ENCODE measurements around the gene PLCB1.
"Not testable (repeated sequence)": the region's sequence is repeated elsewhere in the genome, so short reads cannot be mapped to it uniquely, and the experiment has no call there.

Gene PLCB1

DNA sequence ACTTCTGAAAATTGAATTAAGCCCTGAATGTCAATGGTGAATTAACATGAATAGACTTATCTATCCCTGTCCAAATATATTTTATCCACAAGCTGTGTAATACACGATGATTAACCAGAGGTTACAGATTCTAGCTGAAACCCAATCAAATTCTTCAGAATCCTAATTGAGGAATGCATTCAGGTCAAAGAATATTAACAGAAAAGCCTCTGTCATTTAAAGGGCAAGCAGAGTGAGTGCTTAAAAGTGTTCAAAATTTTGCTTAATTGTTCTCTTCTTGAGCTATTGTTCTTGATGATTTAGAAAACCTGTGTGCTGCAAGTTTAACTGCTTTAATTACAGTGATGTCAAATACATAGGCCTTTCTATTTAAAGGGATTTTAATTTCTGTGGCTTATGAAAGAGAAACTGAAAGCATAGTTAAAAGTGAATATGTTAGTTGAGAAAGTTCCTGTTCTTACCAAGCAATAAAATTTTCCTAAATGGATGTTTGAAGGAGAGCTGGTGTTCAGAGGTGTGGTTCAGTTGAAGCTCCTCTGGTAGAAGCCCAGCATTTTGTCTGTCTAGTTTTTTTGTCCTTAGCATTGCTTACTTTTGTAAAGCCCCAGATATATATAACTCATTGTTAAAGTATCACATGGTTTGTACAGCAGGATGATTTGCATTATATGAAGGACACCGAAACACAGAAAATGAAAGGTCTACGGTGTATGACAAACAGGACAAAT is 470.5 kb downstream of the PLCB1 start:
- no peak for DNase-seq (ENCODE audit: low read depth, low spot score)

DNA sequence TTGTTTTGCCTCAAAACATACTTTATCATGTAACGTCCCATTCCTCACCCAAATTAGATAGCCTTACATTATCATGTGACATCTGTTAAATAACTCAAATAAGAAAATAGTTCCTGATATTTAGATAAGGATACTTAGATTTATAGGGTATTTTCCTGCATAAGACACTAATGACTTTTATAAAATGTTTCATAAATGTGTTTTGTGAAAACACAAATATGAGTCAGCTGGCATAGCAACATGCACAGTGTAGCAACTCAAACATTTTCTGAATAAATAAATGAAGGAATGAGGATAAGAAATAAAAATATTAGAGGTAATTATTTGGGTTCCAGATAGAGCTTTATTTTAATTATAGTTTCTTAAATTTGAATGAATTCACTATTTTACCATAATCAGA is 476.4 kb downstream of the PLCB1 start:
- DNase-seq (ENCODE audit: low read depth, low spot score), result no peak

DNA sequence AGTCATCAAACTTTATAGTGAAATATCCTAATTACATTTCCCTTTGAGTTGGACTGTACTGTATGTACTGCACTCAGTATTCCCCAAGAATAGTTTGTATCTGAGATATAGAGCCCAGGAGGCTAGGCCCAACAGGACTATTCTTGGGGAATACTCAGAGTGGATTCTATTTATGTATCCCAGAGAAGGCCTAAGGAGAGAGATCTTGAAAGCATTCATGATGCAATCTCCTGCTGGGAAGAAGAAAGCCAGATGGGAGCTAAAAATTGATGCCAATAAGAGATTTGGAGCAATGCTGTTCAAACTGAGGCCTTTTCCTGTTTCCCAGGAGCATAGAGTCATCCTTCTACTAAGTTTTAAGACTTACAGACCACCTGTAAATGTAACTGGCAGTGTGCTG is 484.7 kb downstream of the PLCB1 start:
- DNase-seq (ENCODE audit: low read depth, low spot score), result no peak

DNA sequence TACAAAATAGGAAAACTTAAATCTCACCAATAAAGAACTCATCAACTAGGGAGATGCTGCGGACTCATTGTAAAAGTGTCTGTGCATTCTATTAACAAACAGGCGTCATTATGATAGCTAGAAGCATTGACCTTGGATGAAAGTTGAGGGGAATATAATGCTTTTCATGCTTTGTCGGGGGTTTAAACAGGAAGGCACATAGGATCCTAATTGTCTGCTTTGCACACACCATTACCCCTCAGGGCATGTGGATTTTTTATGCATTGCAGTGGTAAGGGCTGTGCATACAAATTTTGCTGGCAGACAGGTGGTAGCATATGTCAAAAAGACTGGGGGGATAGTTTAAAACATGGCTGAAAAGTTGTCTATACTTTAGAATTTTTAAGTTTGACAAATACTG is 488.9 kb downstream of the PLCB1 start:
- no peak for DNase-seq (ENCODE audit: low read depth, low spot score)

DNA sequence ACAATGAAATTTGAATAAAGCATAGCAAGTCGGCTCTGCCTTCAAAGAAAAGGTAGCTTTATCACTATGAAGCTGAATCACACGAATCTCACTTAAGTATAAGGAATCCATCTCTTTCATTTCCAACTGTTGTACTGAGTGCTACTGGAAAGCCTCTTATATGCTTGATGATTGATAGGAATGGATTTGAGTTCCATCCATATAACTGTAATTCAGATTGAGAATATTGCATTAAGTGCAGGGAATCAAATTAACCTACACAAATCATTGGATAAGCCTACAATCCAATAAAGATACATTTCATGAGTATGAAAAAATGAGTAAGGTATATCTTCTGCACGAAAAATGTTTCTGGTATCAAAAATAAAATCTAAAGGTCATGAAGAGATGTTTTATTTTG is 492.0 kb downstream of the PLCB1 start:
- no peak for DNase-seq (ENCODE audit: low read depth, low spot score)

DNA sequence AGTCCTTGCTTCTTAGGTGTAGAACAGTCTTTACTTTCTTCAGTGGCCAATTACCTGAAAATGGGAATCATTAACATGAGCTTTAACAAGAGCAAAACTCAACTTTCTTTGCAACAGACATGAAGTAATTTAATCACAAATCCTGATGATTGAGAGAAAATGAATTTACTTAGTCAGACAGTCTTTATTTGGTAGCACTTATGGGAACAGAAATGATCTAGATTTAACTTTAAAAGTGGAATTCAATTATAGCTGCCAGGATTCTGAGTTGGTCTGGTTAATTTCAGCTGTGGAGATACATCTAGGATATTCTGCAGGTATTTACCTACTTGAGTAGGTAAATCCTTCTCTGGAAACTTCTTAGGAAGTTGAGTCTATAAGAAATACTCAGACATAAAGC is 492.6 kb downstream of the PLCB1 start:
- DNase-seq (ENCODE audit: low read depth, low spot score), result no peak

DNA sequence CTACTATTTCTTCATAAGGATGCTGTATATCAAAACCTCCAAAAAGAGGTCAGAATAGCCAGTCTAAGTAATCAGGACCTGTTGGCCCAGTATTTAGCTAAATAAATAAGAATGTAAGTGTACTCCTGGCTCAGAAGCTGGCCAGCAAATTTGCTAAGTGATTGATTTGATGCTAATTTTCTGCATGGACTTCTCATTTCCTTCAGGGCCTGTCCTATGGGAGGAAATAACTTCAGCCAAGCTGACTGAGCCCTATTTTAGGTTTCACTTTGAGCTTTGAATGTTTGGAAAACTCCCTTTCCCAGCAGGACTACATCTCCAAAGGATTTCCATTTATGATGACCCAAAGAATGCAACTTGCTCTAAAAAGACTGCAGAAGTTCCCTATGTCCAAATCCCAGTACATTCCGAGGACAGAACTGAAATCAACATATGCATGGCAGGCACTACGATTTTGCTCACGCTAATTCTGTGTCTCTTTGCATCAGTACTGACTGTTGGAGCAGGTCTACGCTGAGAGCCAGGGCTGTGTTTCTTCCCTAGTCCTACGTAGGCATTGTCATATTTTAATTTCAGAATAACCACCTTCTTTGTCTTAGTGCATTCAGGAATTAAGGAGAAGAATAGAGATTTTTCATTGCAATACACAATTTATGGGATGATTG is 495.4 kb downstream of the PLCB1 start:
- DNase-seq (ENCODE audit: low read depth, low spot score), result no peak

DNA sequence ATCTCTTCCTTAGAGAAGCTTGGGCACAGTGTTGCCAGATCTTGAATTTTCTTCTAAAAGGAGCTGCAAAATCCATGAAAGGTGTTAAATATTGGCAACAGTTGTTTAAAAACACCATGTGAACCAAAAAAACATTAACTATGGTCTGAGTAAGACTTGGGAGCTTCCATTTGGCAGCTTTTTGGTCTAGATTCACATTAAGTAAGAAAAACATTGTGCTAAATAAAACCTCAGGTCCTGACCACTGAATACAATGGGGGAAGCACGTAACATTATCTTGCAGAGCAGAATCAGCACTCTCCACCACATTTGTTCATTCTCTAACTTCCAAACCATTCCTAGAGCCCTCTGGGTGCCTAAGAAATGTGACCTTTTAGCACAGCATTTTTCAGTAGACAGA is 499.2 kb downstream of the PLCB1 start:
- no peak for DNase-seq (ENCODE audit: low read depth, low spot score)

DNA sequence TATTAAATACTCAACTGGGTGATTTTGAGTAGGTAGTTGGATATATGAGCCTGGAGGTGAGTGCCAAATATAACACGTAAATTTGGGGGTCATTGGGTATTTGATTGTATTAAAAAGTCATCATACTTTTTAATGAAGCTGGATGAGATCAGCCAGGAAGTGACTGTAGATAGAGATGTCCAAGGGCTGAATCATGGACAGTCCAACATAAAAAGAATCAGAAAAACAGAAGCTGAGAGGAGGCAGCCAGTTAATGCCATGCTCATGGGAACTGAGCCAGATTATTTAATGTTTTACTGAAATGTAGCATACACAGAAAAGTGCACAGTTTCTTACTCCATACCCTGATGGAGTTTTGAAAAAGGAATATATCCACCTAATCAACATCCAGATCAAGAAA is 501.3 kb downstream of the PLCB1 start:
- DNase-seq (ENCODE audit: low read depth, low spot score), result no peak

DNA sequence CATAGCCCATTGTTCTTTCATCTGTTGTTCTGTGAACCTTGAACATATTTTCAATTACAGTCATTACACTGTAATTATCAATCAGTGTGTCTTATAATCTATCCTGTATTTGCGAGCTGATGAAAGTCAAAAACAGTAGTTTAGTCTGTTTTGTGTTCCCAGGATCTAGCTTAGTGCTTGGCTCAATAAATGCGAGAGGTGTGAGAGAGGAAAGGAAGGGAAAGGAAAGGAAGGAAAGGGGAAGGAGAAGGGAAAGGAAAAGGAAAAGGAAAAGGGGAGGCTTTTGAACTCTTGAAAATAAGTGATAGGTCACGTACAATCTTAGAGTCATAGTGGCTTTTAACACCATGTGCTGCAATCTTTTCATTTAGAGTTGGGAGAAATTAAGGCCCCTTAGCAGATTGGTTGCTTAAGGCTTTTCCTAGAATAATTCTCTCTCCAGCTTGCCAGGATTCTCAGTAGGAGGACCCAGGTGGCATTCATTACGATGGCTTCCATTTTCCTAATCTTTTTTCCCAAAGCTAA is 503.0 kb downstream of the PLCB1 start:
- DNase-seq (ENCODE audit: low read depth, low spot score), result no peak

DNA sequence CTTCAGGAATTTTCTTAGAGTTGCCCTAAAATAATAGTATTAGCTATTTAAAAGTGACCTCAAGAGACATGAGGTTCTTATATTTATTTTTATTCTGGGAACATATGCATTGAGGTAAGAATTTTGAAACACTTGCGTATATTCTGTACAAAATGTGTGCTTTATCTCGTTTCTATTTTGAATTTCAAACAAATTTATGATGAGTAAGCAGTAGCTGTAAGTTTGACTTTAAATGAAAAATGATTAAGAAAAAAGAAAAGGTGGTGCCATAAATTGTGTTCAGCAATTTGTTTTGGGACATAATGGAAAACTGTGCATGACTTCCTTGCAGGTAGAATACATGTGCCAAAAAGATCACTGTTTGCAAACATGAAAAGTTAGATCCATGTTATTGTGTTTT is 503.8 kb downstream of the PLCB1 start:
- no peak for DNase-seq (ENCODE audit: low read depth, low spot score)

DNA sequence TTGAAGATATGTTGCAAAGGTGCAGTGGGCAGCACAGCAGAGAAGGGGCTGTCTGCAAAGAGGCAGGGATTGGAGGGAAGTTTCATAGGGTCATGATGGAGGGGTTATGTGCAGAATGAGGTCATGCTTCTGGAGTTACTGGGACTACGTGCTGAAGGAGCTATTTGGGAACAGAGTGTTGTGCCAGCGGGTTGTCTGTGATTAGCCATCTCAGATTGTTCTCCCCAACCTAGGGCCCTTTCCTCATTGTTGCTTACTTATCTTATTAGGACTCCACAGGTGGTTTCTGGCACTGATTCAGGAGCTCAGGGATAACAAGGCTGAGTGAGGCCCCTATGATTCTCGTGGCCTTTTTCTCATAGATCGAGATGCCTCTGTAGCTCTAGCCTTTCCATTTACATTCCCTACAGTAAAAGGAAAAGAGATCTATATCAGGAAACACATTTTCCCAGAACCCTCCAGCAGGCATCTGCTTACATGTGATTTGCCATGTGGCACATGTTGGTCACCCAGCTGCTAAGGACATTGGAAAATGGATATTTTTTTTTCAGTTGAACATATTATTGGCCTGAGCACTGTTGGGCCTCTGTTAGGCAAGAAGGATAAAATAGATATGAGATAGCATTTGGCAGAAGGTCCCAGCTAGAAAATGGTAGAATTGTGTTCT is 507.2 kb downstream of the PLCB1 start:
- no peak for DNase-seq (ENCODE audit: low read depth, low spot score)

DNA sequence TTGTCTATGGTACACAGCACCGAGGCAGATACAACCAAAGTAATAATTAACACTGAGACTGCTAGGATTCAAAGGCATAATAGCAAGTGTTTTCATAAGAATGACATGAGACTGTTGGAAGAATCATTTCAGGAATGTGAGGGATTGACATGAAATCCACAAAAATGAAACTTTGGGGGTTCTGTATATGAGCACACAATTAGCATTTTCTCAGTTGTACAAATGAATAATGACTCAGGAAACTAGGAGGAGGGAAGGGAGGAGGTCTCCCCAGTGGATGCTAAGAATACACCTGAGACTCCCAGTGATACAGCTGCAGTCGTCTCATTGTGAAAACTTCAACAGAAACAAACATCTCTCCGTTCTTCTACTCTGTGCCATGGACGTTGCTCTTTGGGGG is 508.4 kb downstream of the PLCB1 start:
- DNase-seq (ENCODE audit: low read depth, low spot score), result no peak

DNA sequence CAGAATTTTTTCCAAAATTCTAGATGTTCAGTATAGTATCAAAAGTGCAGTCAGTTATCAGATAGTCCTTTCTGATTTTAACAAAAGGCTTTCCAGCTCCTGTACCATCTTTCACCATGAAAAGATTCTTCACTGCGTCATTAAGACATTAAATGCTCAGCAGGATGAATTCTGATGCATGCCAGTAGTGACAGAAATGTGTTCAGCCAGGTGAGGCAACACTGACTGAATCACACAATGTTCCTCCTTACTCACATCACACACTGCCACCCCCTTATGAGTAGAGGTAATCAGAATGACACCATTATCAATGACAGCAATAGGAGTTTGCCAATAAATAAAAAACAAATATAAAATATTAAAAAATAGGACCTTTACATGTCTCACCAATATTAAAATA is 510.2 kb downstream of the PLCB1 start:
- no peak for DNase-seq (ENCODE audit: low read depth, low spot score)

DNA sequence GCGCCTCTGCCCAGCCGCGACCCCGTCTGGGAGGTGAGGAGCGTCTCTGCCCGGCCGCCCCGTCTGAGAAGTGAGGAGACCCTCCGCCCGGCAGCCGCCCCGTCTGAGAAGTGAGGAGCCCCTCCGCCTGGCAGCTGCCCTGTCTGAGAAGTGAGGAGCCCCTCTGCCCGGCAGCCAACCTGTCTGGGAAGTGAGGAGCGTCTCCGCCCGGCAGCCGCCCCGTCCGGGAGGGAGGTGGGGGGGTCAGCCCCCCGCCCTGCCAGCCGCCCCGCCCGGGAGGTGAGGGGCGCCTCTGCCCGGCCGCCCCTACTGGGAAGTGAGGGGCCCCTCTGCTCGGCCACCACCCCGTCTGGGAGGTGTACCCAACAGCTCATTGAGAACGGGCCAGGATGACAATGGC is 512.4 kb downstream of the PLCB1 start:
- DNase-seq (ENCODE audit: low read depth, low spot score), result not testable (repeated sequence)

DNA sequence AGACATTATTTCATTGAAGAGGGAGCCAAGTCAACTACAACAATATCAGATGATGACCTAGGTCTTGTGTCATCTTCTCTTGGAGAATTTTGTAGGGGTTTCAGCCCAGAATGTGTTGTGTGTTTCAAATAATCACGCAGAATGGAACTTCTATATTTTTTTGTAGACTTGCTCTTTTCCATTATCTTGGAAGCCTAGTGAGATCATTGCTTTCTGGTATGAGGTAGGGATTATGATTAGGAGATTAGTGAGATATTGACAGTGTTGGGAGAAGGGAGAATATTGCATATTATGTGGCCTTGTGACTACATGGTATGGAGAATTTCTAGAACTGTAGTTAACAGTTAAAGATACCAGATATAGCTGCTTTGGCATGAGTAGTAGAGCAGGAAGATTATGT is 513.3 kb downstream of the PLCB1 start:
- no peak for DNase-seq (ENCODE audit: low read depth, low spot score)

DNA sequence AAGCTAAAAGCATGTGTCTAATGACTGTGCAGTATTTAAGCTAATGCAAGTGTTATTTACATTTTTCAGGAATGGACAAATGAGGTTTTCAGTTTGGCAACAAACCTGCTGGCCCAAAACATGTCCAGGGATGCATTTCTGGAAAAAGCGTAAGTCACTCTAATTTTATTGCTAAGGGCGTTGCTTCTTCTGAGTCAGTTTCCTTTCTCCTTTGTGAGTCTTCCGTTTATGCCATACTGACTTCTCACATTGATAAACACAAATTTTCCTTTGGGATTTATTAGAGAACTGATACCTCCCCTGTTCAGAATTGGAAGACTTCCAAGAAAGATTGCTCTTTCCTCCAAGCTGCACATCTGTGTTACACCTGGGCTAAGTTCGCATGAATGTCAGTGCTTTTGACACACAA is 514.0 kb downstream of the PLCB1 start:
- DNase-seq (ENCODE audit: low read depth, low spot score), result no peak

DNA sequence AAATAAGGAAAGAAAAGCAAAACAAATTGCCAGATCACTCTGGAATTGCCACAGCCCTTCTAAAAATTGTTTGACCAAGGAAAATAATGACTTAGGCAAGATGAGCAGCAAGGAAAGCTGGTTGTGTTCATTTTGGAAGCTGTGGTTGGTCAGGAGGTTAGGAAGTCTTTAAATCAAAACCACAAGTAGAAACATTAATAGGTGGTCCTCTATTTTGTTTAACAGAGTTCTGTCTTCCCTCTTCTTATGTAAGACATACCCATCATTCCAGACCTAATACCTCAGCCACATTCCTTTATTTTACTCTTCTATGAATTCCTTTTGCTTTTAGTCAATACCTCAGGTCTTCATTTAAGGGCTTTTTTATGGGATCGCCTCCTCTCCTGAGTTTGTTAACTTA is 514.6 kb downstream of the PLCB1 start:
- DNase-seq (ENCODE audit: low read depth, low spot score), result no peak

DNA sequence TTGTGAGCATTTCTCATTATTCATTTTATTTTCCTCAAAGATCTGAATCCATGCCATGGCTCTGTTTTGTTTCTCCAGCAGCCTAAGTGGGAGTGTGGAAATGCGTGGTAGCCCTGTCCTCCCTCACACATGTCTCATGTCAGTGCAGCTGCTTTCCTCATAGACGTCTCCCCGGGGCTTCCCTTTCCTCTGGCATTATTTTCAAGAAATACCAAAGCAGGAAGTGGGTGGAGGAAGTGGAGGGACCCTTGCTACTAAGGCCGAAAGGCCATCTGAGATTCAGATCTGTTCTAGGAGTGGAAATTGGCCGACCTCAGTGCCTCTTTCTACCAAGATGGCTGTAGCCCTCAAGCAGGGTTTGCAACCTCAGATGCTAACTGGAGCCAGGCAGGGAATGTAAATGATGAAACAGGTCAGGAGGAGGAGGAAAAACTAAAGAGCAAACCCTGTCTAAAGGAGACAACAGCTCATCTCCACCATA is 515.9 kb downstream of the PLCB1 start:
- DNase-seq (ENCODE audit: low read depth, low spot score), result no peak

DNA sequence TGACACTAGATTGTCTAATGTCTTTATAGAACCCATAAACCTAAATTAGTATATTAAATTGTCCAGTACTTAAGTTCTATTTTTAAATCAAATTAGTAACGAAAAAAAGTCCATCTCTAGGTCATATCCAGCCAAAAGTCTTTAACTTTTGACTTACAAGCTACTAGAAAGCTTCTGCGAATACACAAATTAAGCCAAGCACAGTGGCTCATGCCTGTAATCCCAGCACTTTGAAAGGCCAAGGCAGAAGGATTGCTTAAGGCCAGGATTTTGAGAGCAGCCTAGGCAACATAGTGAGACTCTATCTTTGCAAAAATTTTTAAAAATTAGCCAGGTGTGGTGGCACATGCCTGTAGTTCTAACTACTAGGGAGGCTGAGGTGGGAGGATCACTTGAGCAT is 516.4 kb downstream of the PLCB1 start:
- no peak for DNase-seq (ENCODE audit: low read depth, low spot score)

DNA sequence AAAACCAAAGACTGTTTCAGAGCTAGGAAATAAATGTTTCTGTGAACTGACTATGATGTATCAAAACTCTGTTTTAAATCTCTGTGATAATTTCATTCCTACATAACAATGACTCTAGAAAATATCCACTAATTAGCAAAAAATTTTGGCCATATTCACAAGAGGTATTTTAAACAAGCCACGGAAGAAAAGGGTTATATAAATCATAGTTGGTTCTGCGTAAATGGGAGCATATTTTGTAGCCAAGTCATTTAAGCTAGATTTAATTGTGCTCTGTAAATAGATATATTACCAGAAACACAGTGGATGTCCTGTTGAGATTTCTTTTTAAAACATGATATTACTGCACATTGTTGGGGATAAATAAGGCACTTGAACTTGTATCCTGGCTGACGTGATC is 520.3 kb downstream of the PLCB1 start:
- DNase-seq (ENCODE audit: low read depth, low spot score), result no peak

DNA sequence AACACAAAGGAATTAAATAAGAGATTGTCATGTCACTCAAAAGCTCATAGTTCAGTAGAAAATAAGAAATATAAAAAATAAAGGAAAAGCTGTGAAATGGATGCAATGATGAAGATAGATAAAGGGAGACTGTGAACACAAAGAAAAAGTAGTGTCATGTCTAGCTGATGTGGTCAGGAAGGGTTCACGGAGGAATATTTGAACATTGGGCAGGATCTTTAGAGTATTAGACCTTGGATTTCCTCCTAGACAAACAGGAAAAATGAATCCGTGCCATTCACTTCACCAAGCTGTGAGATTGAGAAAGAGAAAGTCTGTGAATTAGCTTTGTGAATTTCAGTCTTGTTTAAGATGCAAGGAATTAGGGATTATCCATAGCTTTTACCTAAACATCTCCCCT is 522.4 kb downstream of the PLCB1 start:
- no peak for DNase-seq (ENCODE audit: low read depth, low spot score)

DNA sequence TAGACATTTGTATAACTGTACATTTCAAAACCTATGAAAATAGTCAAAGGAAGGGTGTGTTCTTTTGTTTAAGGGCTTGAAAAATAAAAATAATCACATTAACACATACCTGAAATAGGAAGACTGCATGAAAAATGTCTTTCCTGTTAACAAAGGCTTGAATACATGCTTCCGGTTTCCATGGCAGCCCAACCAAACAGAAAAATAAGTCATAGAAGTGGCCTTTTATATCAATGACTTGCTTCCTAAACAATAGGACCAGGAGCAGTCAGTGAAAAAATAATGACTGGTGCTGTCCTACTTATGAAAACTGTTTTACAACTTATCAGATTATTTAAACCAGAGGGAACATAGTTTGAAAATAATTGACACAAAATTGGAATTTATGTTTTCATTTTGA is 524.3 kb downstream of the PLCB1 start:
- no peak for DNase-seq (ENCODE audit: low read depth, low spot score)

All from iPS DF 19.7 (cell line).